Posterior cingulate gyrus (tissue), 11 donors: Measurements from ENCODE around the gene TMUB1.

ENCODE experiments used
- DNase-seq, 10 donors: peaks; one replicate each; pipeline versions ENCODE4 v3.0.0 to v3.0.0-alpha.2; 2020 to 2021; ENCODE audit warnings: mixed read lengths in 3 of 10
- intact Hi-C: fragments of 100-400 bp; cut with DNase I; formaldehyde crosslinking; loops from one replicate; pipeline ENCODE4 v1.15.1; 2023

TMUB1 gene

DNA sequence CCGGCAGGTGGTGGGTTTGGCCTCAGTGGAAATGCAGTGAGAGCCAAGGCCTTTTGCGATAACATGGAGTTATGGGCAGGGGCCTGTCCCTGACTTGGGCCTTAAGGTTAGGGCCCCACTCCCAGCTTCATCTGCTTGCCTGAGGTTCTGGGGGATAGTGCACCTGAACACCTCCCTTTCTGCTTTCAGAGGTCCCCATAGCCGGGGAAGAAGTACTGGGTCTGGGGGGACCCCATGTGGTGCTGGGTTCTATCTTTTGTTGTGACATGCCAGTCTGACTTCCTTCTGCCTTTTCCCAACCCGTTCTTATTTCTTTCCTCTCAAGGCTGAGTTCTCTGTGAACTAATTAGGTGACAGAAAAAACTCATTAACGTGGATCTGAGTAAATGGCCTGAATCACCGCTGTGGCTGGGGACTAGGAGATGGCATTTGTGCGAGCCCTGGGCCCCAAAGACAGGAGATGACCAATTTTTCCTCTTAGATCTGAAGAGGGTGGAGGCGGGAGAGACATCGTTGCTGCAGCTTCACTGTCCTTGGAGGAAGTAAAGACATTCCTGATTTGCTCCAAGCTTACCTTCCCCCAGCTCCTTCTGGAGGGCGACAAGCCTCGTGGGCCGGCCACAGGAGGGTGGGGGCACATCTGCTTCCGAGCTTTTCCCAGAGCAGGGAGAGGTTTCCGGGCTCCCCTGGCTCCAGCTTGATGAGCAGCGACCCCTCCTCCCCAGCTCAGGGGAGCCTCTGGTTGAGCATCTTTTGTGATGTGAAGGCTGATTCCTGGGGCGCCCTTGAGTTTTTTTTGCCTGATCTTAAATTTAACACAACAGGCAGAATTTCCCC, 4.9 kb upstream of the TMUB1 start:
- intact Hi-C loops, result no loop called here
- no peak for DNase-seq

DNA sequence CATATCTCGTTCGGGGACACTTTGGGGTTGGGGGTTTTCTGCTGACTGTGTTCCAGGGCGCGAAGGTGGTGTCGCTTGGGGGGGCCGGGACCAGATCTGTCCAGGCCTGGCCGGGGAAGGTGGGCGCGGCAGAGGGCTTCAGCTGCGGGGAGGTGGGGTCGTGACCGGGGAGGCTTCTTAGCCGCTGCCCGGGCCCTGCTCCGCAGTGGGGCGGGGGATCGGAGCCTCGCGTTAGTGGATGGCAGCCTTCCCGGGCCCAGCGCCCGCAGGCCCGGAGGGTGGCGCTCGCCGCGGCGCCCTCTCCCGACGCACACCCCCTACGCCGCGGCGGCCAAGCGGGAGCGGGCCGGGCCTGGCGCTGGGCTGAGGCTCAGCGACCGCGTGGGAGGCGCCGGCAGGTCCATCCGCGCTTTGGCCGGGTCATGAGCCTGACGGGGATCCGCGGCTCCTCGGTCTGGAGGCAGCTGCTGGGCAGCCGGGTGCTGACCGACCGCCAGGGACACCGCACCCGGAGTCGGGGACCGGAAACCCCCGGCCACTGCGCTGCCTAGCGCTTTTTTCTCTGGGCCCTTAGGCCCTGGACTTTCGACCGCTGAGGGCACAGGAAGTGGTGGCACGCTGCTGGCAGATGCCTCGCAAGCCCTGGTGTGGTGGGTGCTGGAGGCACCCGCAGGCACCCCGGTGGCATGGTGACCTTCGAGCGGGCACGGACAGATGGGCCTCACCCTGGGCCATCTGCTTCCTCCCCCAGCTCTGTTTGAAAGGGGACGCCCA, 4.1 kb upstream of the TMUB1 start:
- DNase-seq, result peak in 8 of 10 donors; percentile 31 to 95 (median 65)
- intact Hi-C loops, result loop anchor here (2.0 kb wide), 1 partner anchor 59 kb away; the partner anchor contains the start of gene ABCB8

GRCh38 chr7:151086802-151087244, 3.5 kb upstream of the TMUB1 start:
- intact Hi-C loops, result loop anchor here (1.0 to 2.0 kb wide), 2 partner anchors 29 to 58 kb away; partner anchors contain the start of gene ABCB8
- peak in 2 of 10 donors; percentile 79 to 83 for DNase-seq

GRCh38 chr7:151085691-151086620, 2.7 kb upstream of the TMUB1 start, which contains the start of gene AGAP3:
Gene AGAP3 (plus strand): TSS chr7:151086475. CDS start chr7:151086742, 267 bp downstream.
- intact Hi-C loops, result loop anchor here (1.0 to 2.0 kb wide), 2 partner anchors 28 to 57 kb away; partner anchors contain the start of gene ABCB8

GRCh38 chr7:151085329-151085690, 2.0 kb upstream of the TMUB1 start:
- intact Hi-C loops, result no loop called here
- DNase-seq, result no peak

More at GRCh38 chr7:151085691-151086620, 2.7 kb upstream of the TMUB1 start, which contains the start of gene AGAP3:
- peak; percentile 81 to 98 (median 86) for DNase-seq

- DNase-seq, result peak in 1 of 10 donors; percentile 11
- intact Hi-C loops, result loop anchor here (5.0 kb wide), 1 partner anchor 39 kb away; no protein-coding TSS in a partner anchor
These were observed 499 bp upstream of the TMUB1 start for GRCh38 chr7:151083824-151084160.

GRCh38 chr7:151082141-151083070, 887 bp downstream of the TMUB1 start:
- intact Hi-C loops, result loop anchor here (5.0 kb wide), 1 partner anchor 40 kb away; no protein-coding TSS in a partner anchor
- peak in 3 of 10 donors; percentile 5 to 66 (median 66) for DNase-seq

DNA sequence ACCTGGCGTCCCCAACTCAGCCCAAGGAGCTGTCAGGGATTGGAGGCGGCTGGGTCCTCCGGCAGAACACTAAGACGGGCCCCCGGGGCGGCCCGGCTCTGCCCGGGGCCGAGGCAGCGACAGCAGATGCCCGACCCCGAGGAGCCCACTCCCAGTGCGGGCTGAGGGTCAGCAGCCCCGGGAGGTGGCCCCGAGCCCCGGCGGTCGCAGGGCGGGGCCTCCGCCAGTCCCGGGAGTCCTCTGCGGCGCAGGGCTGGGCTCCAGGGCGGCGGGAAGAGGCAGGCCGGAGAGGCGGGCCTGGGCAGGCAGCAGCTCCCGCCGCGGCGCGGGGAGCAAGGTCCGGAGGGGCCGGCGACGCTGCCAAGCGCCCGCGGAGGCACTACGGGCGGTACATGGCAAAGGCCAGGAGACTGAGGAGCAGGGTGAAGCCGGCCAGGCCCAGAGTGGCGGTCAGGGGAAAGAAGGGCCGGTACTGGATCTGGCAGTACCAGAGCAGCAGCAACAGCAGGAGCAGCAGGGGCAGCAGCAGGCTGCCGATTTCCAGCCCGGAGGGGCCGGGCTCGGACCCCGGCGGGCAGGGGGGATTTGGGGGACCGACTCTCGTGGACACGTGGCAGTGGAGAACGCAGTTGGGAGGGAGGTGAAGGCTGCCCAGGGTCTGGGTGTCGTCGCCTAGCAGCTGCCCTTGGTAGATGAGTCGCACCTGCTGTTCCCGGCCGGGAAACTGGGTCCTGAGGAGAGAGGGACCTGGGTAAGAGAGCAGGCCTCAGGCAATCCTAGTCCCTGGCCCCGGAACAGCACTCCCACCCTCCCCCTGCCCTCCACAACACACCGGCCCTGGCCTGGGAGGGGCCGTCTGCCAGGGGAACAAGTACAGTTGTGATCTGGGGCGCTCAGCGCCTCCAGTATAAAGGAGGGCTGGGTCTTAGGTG, 1.9 kb downstream of the TMUB1 start:
- DNase-seq, result peak in 1 of 10 donors; percentile 86
- intact Hi-C loops, result loop anchor here (5.0 kb wide), 1 partner anchor 41 kb away; no protein-coding TSS in a partner anchor

DNA sequence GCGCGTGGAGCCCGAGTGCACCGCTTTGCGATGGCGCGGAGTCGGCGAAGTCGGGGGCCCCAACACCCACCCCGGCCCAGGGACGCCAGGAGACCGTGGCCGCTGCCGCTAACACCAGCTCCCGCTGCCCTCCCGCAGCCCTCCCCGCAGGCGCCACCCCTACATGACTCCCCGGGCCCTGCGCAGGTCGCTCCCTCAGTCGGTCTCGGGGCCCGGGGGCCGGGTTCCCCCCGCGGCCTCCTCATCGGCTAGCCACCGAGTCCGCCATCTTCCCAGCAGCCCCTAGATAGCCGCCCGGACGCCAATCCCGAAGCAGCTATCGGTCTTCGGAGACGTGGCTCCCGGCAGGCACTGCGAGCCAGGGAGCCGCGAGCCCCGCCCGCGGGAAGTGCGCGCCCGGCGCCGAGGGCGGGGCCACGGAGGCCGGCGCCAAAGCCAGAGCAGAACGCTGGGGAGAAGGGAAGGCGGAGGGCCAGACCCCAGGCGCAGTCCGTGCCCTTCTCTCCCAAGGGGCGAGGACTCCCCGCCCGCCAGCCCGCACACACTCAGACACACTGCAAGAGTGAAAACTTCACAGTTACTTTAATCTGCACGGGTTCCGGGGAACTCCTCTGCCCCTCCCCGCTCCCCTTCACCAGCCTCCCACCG, 2.6 kb downstream of the TMUB1 start, which contains the start of gene FASTK:
TSS of gene FASTK (minus strand) at position 288 of the 648 bp plus-strand sequence. CDS start at position 245, 43 bp downstream.
- intact Hi-C loops, result loop anchor here (1.0 to 5.0 kb wide), 2 partner anchors 22 to 42 kb away; no protein-coding TSS in a partner anchor
- DNase-seq, result peak; percentile 90 to 99 (median 94)

DNA sequence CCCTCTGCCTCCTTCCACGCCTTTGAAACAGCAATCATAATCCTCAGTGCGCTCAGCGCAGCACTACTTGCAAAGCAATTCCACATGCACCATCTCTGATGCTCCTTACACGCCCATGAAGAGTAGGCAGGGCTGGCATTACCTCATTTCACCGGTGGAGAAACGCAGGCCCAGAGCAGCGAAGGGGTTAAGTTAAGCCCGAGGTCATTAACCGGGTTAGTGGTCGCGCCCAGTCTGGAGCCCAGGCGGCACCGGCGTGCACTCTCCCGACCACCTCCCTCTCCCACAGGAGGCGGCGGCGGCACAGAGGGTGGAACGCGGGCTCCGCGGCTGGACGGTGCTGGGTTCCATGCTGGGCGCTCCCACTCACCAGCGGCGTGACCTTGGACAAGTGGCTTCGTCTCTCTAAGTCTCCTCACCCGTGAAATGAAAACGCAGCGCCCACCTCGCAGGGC, 3.2 kb downstream of the TMUB1 start:
- peak in 2 of 10 donors; percentile 66 to 88 for DNase-seq
- intact Hi-C loops, result loop anchor here (1.0 to 5.0 kb wide), 2 partner anchors 22 to 42 kb away; no protein-coding TSS in a partner anchor

DNA sequence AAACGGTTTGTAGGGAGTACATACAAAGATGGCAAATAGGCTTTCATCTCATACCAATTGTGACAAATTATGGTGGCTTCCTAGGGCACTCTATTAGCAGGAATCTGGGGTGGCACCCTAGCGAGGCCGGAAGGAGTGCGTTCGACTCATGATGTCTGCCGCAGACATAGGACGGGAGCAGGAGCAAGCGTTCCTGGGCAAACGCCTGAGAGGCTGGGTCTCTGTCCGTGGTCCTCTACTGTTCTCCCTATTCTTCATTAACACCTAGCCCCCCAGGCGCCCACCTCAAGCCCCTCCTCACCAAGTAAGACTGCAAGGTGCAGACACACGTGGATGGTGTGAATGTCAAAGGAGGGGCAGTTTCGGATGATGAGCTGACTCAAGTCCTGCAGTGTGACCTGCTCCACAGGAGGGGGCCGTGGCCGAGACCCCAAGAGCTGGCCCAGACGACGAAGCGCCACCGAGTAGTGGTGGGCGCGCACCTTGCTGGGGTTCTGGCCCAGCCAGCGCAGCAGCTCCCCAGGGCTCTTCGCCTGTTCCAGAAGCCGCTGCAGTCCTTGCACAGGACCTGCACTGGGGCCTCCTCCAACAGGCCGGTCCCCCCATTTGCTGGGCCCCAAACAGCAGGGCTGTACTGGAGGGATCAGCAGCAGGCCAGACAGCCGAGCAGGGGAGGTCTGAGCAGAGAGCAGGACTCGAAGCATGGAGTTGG, 3.9 kb downstream of the TMUB1 start:
- peak in 1 of 10 donors; percentile 78 for DNase-seq
- intact Hi-C loops, result loop anchor here (5.0 kb wide), 1 partner anchor 33 kb away; no protein-coding TSS in a partner anchor

DNA sequence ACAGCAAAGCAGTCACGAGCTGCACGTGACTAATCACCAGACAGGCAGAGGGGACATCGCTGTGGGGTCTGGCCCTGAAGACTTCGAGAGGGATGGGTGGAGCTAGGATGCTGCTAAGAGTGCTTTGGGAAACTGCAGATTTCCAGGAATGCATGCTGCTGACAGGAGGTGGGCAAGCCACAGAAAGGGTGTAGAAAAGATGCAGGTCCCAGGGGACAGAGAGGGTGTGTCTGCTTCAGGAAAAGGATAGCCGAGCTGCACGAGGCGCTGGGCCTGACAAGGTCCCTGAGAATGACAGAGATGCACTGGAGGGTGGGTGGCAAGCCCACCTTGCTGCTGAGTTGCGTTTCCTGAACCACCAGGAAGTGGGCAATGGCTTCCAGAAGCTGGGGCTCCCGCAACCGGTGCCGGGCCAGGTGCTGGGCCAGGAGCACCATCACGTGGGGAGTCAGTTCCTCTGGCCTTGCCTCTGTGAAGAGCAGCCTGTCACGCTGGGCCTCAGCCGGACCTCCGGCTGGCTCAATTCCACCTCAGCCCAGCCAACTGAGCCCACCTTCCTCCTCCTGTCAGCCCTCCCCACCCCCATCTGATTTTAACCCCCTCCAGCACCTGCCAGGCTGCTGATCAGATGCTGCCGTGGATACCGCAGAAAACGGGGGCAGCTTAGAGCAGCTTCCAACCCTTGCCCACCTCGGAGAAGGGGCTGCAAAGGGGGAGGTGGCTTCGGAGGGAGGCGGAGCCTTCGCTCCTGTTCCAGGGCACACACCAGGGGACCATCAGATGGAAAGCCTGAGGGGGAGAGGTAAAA, 4.9 kb downstream of the TMUB1 start:
- peak in 2 of 10 donors; percentile 71 to 81 for DNase-seq
- intact Hi-C loops, result loop anchor here (5.0 kb wide), 1 partner anchor 34 kb away; no protein-coding TSS in a partner anchor

DNA sequence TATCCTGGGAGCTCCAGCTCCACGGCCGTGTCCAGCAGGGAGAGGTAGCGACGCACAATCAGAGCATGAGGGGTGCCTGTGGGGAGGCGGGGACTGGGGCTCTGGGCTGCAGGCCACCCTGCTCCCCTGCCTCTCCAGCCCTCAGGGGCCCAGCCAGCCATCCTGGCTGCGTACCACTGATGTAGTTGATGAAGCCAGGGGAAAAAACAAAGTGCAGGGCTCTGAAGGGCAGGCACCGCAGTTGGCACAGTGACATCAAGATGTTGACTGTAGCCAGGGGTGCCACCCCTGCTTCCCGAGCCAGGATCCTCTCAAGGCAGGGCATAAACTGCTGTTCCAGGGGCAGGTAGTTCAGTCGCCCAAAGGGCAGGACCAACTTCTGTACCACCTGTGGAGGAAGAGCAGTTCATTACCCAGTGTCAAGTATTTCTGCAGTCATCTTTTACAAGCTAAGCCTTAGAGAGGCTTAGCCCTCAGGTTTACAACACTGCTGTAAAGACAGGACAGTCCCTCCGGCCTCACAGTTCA, 5.5 kb downstream of the TMUB1 start:
- intact Hi-C loops, result loop anchor here (5.0 kb wide), 1 partner anchor 35 kb away; no protein-coding TSS in a partner anchor
- DNase-seq, result no peak

GRCh38 chr7:151076863-151077704, 6.2 kb downstream of the TMUB1 start:
- intact Hi-C loops, result loop anchor here (5.0 kb wide), 1 partner anchor 35 kb away; no protein-coding TSS in a partner anchor

More at GRCh38 chr7:151076863-151077704, 6.2 kb downstream of the TMUB1 start:
- peak in 2 of 10 donors; percentile 67 to 80 for DNase-seq
